K562 (cell line): ENCODE results near the gene MYRIP.

Source experiments
- CHD2 ChIP-seq: IDR thresholded peaks from 2 replicates; pipeline ENCODE4 v1.6.1; 2011; ENCODE audit warnings: low read depth, low read length
- HDAC2 ChIP-seq: fragments of 450-650 bp; IDR thresholded peaks from 2 replicates; pipeline ENCODE4 v1.6.1; 2016; ENCODE audit warnings: mild to moderate bottlenecking
- KLF13 ChIP-seq: fragments of 450-650 bp; IDR thresholded peaks from 2 replicates; pipeline ENCODE4 v1.6.1; 2016; ENCODE audit warnings: missing genetic modification characterization, low read depth, mild to moderate bottlenecking, missing compliant biosample characterization, moderate library complexity, borderline replicate concordance
- MBD2 ChIP-seq: sonication (generic); IDR thresholded peaks from 2 replicates; pipeline ENCODE4 v1.6.1; 2016; ENCODE audit warnings: low read depth, borderline replicate concordance
- POLR3G ChIP-seq: IDR thresholded peaks from 2 replicates; pipeline ENCODE4 v1.6.1; 2011; ENCODE audit not compliant: insufficient read length, insufficient replicate concordance; ENCODE audit errors: extremely low read depth
- YY1 ChIP-seq, 3 experiments: IDR thresholded peaks; 2 replicates each; pipeline ENCODE4 v1.6.1; 2011; ENCODE audit warnings: low read length in 2 of 3, mild to moderate bottlenecking in 2 of 3, moderate library complexity in 2 of 3, borderline replicate concordance in 1 of 3, control low read depth in 1 of 3, low read depth in 1 of 3; ENCODE audit not compliant: insufficient read depth in 3 of 3, insufficient replicate concordance in 2 of 3, control insufficient read depth in 1 of 3, insufficient read length in 1 of 3; ENCODE audit errors: extremely low read depth in 1 of 3
- ZFP36 ChIP-seq: fragments of 150-350 bp; IDR thresholded peaks from 2 replicates; pipeline ENCODE4 v1.6.1; 2018; ENCODE audit warnings: low read length, low read depth; ENCODE audit not compliant: partially characterized antibody
- ZNF146 ChIP-seq: IDR thresholded peaks from one replicate; pipeline ENCODE4 v1.6.1; 2018; ENCODE audit warnings: missing compliant biosample characterization; ENCODE audit not compliant: unreplicated experiment
- ZNF354B ChIP-seq: fragments of 250-450 bp; sonication (Bioruptor Pico); IDR thresholded peaks from 2 replicates; pipeline ENCODE4 v1.4.0; 2020
- TF ChIP-seq, protein P1 (sequence below): sonication (generic); formaldehyde crosslinking; IDR thresholded peaks from 2 replicates; pipeline ENCODE4 v1.8.0; 2023; ENCODE audit warnings: mild to moderate bottlenecking, missing genetic modification reagents
- TF ChIP-seq, protein P2 (sequence below), 3 experiments: IDR thresholded peaks in 2 of 3; conservative IDR thresholded peaks in 1 of 3; 2 replicates each; pipeline ENCODE4 v1.5.1; 2011 to 2012; ENCODE audit warnings: low read length in 3 of 3, mild to moderate bottlenecking in 3 of 3, control low read depth in 2 of 3, improper control_type of control experiment in 1 of 3, inconsistent platforms in 1 of 3, low read depth in 1 of 3, mixed read lengths in 1 of 3, moderate library complexity in 1 of 3; ENCODE audit not compliant: insufficient read depth in 2 of 3
- TF ChIP-seq, protein P3 (sequence below): sonication (generic); formaldehyde crosslinking; IDR thresholded peaks from 2 replicates; pipeline ENCODE4 v1.8.0; 2023; ENCODE audit warnings: mild to moderate bottlenecking, missing genetic modification reagents
- TF ChIP-seq, protein P4 (sequence below): fragments of 200-400 bp; formaldehyde crosslinking; IDR thresholded peaks from 2 replicates; pipeline ENCODE4 v1.6.1; 2017; ENCODE audit warnings: mild to moderate bottlenecking, low read depth, low read length, moderate library complexity

GRCh38 chr3:40299721-40300335, 490.4 kb downstream of the MYRIP start:
- peak; percentile 17 for TF ChIP-seq ZNF354B (CRISPR knock-in tag)
- TF ChIP-seq, protein P1, sequence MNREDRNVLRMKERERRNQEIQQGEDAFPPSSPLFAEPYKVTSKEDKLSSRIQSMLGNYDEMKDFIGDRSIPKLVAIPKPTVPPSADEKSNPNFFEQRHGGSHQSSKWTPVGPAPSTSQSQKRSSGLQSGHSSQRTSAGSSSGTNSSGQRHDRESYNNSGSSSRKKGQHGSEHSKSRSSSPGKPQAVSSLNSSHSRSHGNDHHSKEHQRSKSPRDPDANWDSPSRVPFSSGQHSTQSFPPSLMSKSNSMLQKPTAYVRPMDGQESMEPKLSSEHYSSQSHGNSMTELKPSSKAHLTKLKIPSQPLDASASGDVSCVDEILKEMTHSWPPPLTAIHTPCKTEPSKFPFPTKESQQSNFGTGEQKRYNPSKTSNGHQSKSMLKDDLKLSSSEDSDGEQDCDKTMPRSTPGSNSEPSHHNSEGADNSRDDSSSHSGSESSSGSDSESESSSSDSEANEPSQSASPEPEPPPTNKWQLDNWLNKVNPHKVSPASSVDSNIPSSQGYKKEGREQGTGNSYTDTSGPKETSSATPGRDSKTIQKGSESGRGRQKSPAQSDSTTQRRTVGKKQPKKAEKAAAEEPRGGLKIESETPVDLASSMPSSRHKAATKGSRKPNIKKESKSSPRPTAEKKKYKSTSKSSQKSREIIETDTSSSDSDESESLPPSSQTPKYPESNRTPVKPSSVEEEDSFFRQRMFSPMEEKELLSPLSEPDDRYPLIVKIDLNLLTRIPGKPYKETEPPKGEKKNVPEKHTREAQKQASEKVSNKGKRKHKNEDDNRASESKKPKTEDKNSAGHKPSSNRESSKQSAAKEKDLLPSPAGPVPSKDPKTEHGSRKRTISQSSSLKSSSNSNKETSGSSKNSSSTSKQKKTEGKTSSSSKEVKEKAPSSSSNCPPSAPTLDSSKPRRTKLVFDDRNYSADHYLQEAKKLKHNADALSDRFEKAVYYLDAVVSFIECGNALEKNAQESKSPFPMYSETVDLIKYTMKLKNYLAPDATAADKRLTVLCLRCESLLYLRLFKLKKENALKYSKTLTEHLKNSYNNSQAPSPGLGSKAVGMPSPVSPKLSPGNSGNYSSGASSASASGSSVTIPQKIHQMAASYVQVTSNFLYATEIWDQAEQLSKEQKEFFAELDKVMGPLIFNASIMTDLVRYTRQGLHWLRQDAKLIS (CRISPR knock-in tag) = no peak
- TF ChIP-seq YY1 (IDR thresholded peaks at IDR 0.05; ENCODE audit: borderline replicate concordance in 1 of 3, control insufficient read depth in 1 of 3, extremely low read depth in 1 of 3, insufficient read depth in 3 of 3, insufficient read length in 1 of 3, insufficient replicate concordance in 2 of 3, low read depth in 1 of 3, low read length in 2 of 3) = peak in 1 of 3 experiments; percentile 85
- TF ChIP-seq CHD2 = peak; percentile 30; the same call in 1 of the 2 replicates
- TF ChIP-seq, protein P2, sequence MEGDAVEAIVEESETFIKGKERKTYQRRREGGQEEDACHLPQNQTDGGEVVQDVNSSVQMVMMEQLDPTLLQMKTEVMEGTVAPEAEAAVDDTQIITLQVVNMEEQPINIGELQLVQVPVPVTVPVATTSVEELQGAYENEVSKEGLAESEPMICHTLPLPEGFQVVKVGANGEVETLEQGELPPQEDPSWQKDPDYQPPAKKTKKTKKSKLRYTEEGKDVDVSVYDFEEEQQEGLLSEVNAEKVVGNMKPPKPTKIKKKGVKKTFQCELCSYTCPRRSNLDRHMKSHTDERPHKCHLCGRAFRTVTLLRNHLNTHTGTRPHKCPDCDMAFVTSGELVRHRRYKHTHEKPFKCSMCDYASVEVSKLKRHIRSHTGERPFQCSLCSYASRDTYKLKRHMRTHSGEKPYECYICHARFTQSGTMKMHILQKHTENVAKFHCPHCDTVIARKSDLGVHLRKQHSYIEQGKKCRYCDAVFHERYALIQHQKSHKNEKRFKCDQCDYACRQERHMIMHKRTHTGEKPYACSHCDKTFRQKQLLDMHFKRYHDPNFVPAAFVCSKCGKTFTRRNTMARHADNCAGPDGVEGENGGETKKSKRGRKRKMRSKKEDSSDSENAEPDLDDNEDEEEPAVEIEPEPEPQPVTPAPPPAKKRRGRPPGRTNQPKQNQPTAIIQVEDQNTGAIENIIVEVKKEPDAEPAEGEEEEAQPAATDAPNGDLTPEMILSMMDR (IDR thresholded peaks at IDR 0.05 in 2 of 3, conservative IDR thresholded peaks at IDR 0.05 in 1 of 3; ENCODE audit: insufficient read depth in 2 of 3, low read depth in 1 of 3, low read length in 3 of 3) = peak in 1 of 3 experiments; percentile 3; a peak in 1 of 6 replicates
- 0 out of 2 replicates have a peak, but pooled peaks have one; percentile 51 for TF ChIP-seq MBD2
- TF ChIP-seq, protein P3, sequence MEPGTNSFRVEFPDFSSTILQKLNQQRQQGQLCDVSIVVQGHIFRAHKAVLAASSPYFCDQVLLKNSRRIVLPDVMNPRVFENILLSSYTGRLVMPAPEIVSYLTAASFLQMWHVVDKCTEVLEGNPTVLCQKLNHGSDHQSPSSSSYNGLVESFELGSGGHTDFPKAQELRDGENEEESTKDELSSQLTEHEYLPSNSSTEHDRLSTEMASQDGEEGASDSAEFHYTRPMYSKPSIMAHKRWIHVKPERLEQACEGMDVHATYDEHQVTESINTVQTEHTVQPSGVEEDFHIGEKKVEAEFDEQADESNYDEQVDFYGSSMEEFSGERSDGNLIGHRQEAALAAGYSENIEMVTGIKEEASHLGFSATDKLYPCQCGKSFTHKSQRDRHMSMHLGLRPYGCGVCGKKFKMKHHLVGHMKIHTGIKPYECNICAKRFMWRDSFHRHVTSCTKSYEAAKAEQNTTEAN (CRISPR knock-in tag) = no peak
- no peak for TF ChIP-seq POLR3G
- TF ChIP-seq HDAC2 = peak; percentile 52; the same call in 1 of the 2 replicates
- TF ChIP-seq, protein P4, sequence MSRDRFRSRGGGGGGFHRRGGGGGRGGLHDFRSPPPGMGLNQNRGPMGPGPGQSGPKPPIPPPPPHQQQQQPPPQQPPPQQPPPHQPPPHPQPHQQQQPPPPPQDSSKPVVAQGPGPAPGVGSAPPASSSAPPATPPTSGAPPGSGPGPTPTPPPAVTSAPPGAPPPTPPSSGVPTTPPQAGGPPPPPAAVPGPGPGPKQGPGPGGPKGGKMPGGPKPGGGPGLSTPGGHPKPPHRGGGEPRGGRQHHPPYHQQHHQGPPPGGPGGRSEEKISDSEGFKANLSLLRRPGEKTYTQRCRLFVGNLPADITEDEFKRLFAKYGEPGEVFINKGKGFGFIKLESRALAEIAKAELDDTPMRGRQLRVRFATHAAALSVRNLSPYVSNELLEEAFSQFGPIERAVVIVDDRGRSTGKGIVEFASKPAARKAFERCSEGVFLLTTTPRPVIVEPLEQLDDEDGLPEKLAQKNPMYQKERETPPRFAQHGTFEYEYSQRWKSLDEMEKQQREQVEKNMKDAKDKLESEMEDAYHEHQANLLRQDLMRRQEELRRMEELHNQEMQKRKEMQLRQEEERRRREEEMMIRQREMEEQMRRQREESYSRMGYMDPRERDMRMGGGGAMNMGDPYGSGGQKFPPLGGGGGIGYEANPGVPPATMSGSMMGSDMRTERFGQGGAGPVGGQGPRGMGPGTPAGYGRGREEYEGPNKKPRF = no peak
- no peak for TF ChIP-seq KLF13 (tag)
- TF ChIP-seq ZFP36 = no peak
- no peak for TF ChIP-seq ZNF146 (CRISPR knock-in tag)
